ENCODE data around the gene DAZAP1. TPM values are rescaled to one million over a fixed set of nuclear protein-coding genes. Genes with fewer than 3 reads are reported as not detected.
"Not testable (repeated sequence)": the region's sequence is repeated elsewhere in the genome, so short reads cannot be mapped to it uniquely, and the experiment has no call there.

DAZAP1 gene
- total RNA-seq, 3 donors from 2014 or later: 35.8 to 50.9 (median 48.8) TPM

GRCh38 chr19:1417681-1418495, 10.5 kb downstream of the DAZAP1 start:
- Histone ChIP-seq H3K4me1 (peaks cover 30 to 39% of the 10 kb centered on the region in 2 donors), H3K9me3 (no peaks in the 10 kb centered on the region), H3K27me3 (no peaks in the 10 kb centered on the region), H3K27ac (peak overlapping the region; percentile 95 to 97), H3K36me3 (no peaks in the 10 kb centered on the region), H3K4me3 (peak overlapping the region in 1 of 3 donors; percentile 51)
- intact Hi-C loops (cut with DNase I; ENCODE audit: low total_unique reads): no loop called here
- no peak for DNase-seq (ENCODE audit: low spot score in 2 of 2)
- TF ChIP-seq POLR2AphosphoS5 (IDR thresholded peaks at IDR 0.05) (no peak), CTCF (IDR thresholded peaks at IDR 0.05) (no peak)

GRCh38 chr19:1418496-1418775, 11.1 kb downstream of the DAZAP1 start:
- intact Hi-C loops (cut with DNase I; ENCODE audit: low total_unique reads): no loop called here
- peak overlapping the region; percentile 95 to 97 for H3K27ac ChIP-seq

GRCh38 chr19:1418951-1419738, 11.8 kb downstream of the DAZAP1 start:
- no peaks in the 10 kb centered on the region for H3K27me3 ChIP-seq
- peaks cover 25 to 31% of the 10 kb centered on the region in 2 donors for H3K4me1 ChIP-seq
- TF ChIP-seq POLR2A (IDR thresholded peaks at IDR 0.05) (no peak), CTCF (IDR thresholded peaks at IDR 0.05) (no peak), POLR2AphosphoS5 (IDR thresholded peaks at IDR 0.05) (no peak)
- peak overlapping the region in 1 of 2 donors; percentile 97 for H3K27ac ChIP-seq
- H3K36me3 ChIP-seq: no peaks in the 10 kb centered on the region
- DNase-seq (ENCODE audit: low spot score in 2 of 2): no peak
- intact Hi-C loops (cut with DNase I; ENCODE audit: low total_unique reads): no loop called here
- H3K4me3 ChIP-seq: no peak overlapping the region
- no peaks in the 10 kb centered on the region for H3K9me3 ChIP-seq

More at GRCh38 chr19:1418496-1418775, 11.1 kb downstream of the DAZAP1 start:
- H3K36me3 ChIP-seq: no peaks in the 10 kb centered on the region
- H3K27me3 ChIP-seq: no peaks in the 10 kb centered on the region
- no peaks in the 10 kb centered on the region for H3K9me3 ChIP-seq
- no peak overlapping the region for H3K4me3 ChIP-seq
- TF ChIP-seq POLR2A (IDR thresholded peaks at IDR 0.05): no peak
- TF ChIP-seq CTCF (IDR thresholded peaks at IDR 0.05): no peak
- TF ChIP-seq POLR2AphosphoS5 (IDR thresholded peaks at IDR 0.05): no peak
- peaks cover 26 to 33% of the 10 kb centered on the region in 2 donors for H3K4me1 ChIP-seq
- no peak for DNase-seq (ENCODE audit: low spot score in 2 of 2)

- H3K27ac ChIP-seq; H3K36me3 ChIP-seq; DNase-seq (ENCODE audit: low spot score in 2 of 2); H3K27me3 ChIP-seq; H3K4me3 ChIP-seq; intact Hi-C loops (cut with DNase I; ENCODE audit: low total_unique reads); H3K9me3 ChIP-seq: not testable (repeated sequence)
- peaks cover 25 to 31% of the 10 kb centered on the region in 2 donors for H3K4me1 ChIP-seq
Observed at GRCh38 chr19:1420085-1420484, 12.7 kb downstream of the DAZAP1 start.

- H3K27ac ChIP-seq: no peak overlapping the region
Observed at GRCh38 chr19:1420590-1420989, 13.2 kb downstream of the DAZAP1 start.

More at GRCh38 chr19:1420590-1420989, 13.2 kb downstream of the DAZAP1 start:
- Histone ChIP-seq H3K9me3 (no peaks in the 10 kb centered on the region), H3K4me1 (peaks cover 23 to 29% of the 10 kb centered on the region in 2 donors), H3K4me3 (no peak overlapping the region), H3K36me3 (no peaks in the 10 kb centered on the region), H3K27me3 (no peaks in the 10 kb centered on the region)
- DNase-seq (ENCODE audit: low spot score in 2 of 2): no peak
- intact Hi-C loops (cut with DNase I; ENCODE audit: low total_unique reads): no loop called here
- no peak for TF ChIP-seq POLR2A (IDR thresholded peaks at IDR 0.05)
- TF ChIP-seq POLR2AphosphoS5 (IDR thresholded peaks at IDR 0.05): no peak
- TF ChIP-seq CTCF (IDR thresholded peaks at IDR 0.05): no peak

Data from breast epithelium (tissue), 4 donors.